Measurements from ENCODE around the gene CIAO2A. TPM values are rescaled to one million over a fixed set of nuclear protein-coding genes. Genes with fewer than 3 reads are reported as not detected.
"Not testable (repeated sequence)": the region's sequence is repeated elsewhere in the genome, so short reads cannot be mapped to it uniquely, and the experiment has no call there.

CIAO2A gene, protein sequence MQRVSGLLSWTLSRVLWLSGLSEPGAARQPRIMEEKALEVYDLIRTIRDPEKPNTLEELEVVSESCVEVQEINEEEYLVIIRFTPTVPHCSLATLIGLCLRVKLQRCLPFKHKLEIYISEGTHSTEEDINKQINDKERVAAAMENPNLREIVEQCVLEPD
- 37.7 TPM for polyA plus RNA-seq (2013, experiment 1 of 2; ENCODE audit: insufficient read length)
- 42.4 TPM for polyA plus RNA-seq (2013, experiment 2 of 2; ENCODE audit: insufficient read length)

DNA sequence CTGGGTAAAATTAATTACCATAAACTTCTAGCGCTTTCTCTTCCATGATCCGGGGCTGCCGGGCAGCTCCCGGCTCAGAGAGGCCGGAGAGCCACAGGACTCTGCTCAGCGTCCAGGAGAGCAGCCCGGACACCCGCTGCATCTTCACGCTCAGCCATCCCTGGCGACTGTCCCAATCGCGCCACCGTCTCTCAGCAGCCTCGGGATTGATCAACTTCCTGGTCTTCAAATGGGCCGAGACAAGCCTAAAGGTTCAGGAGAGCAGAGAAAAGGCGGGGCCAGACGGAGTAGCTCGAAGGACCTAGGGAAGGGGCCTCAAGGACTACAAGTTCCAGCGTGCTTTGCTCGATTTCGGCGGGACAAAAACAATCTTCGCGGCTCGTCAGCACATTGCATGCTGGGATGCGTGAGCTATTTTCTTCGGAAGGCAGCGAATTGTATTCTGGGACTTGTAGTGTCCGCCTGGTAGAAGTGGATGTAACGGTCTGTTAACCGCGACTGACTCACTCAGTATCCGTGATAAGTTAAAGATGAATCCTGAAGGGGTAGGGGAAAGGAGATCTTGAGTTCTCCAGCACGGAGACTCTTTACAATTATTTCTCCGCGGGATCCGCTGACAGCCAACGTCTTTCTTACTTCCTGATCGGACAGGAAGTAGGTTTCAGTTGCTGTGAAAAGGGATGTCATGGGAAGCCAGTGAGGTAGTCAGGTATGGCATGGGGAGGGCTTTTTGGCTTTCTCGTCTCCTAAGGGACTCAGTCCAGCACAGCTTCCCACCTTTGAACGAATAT lies at the start of gene CIAO2A:
TSS of gene CIAO2A (minus strand) at position 212 of the 791 bp plus-strand sequence. CDS start at position 142, 70 bp downstream.
- DNase-seq: peak; percentile 99

DNA sequence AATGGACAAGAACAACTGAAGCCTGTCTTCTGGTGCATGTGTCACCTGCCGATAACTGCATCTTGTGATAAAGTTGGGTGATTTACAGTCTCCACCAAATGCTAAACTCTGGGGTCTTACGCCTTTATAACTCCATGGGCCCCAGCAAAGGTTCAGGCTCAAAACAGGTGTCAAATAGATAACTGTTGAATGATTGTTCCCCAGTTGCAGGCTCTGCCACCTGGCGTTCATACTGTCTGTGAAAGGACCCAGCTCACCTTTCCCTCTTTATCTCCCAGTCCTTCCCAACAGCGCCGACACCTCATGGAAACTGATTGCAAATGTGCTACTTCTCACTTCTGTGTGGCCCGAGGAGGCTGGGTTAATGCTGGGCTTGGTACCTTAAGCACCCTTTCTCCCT lies 49.6 kb upstream of the CIAO2A start:
- no peak for DNase-seq

DNA sequence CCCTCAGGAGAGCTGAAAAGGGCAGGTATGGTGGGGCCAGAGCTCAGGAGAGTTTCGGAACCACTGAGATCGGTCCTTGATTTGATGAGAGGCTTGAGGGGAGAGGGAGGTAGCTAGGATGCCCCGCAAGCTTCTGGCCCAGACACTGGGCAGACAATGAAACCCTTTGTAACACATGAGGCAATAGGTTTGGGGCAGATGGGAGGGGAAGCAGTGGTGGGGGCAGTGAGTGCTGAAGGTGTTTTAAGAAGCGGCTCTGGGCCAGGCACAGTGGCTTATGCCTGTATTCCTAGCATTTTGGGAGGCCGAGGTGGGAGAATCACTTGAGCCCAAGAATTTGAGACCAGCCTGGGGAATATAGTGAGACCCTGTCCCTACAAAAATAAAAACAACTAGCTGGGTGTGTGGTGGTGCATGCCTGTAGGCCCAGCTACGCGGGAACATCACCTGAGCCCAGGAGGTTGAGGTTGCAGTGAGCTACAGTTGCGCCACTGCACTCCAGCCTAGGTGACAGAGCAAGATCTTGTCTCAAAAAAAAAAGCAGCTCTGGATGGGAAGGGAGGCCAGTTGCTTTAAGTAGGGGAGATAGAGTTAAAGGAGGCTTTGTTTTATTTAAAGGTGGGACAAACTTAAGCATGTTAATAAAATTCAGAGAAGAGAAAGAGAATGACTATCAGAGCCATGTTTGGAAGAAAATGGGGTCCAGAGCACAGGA lies 48.3 kb upstream of the CIAO2A start:
- no peak for DNase-seq

DNA sequence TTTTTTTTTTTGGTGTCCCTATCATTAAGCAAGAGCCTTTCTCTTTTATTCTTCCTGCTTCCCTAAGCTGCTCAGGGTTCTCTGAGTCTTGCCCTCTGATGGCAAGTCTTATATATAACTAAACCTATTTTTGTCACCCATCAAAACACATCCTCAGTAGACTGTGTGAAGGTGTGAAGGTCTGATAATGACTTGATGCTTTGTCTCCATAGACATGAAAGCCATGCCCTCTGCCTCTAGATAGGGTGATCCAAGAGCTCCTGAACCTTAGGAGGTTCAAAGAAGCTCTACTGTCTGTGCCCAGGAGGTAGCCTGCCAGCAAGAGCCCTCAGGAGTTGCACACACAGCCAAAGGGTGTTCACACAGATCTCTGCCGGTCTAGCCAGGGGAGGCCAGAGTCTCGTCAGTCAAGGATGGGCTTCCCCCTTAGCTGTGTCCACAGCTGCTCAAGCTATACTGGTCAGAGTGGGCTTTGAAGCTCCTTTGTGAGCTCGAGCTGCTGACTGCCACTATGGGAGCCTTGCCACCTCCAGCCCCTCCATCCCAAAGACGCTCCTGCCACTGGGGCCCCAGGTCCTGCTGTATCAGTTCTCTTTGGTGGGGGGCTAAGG lies 44.8 kb upstream of the CIAO2A start:
- DNase-seq: no peak

DNA sequence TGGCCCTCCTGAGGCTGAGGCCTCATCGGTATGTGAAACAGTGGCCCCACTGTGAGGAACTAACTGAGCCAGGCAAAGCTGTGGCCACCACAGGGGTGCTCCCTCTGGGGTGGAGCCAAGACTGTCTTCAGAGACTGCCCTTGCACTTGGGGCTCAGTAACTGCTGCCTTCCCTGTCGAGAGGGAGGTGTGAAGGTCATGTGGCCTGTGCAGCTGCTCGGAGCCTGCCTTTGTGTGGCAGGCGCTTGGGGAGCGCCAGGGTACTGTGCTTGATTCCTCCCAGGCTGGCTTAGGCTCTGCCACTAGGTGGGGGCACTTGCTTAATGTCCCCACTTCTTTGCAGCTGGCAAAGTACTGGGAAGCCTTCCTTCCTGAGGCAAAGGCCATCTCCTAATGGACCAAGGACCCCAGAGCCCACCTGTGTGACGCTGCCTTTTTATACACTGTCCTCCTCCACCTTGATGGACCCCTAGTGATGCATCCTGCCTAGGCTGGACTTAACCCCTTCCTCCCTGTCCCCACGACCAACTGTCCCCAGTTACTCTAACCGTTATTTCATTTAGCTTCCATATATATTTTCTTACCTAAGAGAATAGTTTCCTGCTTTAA lies 43.7 kb upstream of the CIAO2A start:
- no peak for DNase-seq

DNA sequence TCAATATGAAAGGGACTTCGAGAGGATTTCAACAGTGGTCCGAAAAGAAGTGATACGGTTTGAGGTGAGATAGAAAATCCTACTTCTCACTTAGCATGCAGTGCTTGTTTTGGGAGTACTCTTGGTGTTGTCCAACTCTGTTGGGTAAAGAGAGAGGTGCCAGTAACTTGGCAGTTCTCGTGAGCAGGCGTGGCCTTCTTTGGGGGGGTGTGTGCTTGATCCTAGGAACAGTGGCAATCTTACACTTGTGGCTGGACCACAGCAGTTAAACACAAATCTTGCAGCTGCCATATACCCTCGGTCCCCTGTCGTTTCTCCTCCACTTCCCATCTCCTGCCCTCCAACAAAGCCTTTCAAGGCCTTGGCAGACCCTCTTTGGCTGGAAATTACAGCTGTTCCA lies 42.7 kb upstream of the CIAO2A start:
- no peak for DNase-seq

DNA sequence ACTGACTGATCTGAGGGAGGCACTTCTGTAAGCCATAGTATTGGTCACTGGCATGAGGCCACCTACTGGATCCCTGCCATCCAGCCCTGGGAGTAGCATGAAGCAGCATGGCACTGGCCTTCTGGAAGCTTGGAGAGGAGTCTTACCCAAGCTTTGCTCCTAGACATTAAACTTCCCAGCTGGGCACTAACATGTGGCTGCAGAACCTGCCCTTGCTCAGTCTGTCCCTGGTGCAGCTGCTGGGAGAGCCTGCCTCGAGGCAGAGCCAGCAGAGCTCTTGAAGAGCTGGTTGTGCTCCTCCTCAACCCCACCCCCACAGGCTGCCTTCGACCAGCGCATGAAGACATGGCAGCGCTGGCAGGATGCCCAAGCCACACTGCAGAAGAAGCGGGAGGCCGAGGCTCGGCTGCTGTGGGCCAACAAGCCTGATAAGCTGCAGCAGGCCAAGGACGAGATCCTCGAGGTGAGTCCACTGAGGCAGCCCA lies 40.7 kb upstream of the CIAO2A start:
- no peak for DNase-seq

DNA sequence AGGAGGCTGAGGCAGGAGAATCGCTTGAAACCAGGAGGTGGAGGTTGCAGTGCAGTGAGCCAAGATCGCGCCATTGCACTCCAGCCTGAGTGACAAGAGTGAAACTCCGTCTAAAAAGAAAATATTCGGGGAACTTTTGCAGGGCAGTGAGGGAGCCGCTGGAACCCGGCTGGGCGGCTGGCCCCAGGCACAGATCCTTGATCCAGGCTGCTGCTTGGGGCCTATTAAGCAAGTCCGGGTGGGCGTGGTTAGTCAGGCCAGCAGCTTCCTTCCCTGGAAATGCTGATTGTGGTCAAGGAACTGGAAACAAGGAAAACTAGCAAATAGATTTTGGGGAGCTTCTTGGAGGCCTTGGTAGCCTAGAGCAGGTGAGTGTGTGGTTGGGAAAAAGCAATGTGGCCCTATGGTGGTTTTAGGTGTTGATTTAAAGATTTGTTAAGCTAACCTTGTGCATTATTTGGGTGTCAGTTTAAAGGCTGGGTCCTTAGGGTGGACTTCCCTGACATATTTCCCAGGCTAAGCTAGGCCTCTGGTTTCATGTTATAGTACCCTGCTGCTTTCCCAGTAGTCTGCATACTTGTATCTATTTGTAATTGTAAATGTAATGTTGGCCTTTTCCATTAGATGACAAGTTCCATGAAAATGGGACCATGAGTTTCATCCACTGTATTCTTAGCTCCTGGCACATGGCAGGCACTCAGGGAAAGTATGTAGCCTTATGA lies 40.1 kb upstream of the CIAO2A start:
- DNase-seq: no peak

DNA sequence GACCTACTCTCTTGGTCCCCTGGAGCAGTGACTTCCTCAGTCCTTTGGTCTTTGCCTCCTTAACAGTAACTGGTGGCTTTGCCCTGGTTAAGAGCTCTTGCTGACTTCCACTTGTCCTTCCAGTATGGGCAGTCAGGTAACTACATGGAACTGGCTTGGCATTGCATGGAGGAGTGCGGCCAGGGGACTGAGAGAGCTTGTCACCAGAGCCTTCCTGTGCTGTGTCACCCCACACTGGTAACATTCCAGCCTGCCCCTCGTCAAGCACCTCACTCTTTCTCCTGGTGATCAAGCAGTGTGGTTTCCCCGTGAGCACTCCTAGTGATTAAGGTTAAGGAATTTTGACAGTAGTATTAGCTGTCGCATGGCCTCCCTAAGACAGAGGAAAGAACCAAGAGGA lies 38.6 kb upstream of the CIAO2A start:
- DNase-seq: no peak

DNA sequence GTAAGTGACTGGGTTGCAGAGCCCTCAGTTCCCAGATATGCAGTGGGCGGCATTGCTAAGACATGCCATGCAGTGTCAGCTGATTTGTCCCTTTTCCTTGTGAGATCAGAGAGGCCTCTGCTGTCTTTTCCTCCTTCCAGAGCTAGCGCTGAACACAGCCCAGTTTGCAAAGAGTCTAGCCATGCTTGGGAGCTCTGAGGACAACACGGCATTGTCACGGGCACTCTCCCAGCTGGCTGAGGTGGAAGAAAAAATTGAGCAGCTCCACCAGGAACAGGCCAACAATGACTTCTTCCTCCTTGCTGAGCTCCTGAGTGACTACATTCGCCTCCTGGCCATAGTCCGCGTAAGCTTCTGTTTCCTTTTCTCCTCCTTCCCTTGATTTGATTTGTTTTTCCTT lies 37.9 kb upstream of the CIAO2A start:
- no peak for DNase-seq

DNA sequence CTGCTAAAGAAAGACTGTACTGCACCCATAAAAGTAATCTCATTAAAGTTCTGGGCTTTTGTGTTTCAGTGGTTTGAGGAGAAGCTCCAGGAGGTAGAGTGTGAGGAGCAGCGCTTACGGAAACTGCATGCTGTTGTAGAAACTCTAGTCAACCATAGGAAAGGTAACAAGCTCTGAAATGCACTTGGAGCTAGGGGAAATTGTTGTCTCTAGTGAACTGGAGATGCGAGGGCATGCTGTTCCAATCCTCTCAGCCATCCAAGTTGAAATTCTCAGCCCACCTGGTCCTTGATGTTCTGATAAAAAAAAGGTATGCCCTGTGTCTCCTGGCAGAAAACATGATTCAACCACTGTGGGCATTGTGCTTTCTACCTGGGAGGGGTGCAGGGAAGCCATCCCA lies 36.5 kb upstream of the CIAO2A start:
- no peak for DNase-seq

DNA sequence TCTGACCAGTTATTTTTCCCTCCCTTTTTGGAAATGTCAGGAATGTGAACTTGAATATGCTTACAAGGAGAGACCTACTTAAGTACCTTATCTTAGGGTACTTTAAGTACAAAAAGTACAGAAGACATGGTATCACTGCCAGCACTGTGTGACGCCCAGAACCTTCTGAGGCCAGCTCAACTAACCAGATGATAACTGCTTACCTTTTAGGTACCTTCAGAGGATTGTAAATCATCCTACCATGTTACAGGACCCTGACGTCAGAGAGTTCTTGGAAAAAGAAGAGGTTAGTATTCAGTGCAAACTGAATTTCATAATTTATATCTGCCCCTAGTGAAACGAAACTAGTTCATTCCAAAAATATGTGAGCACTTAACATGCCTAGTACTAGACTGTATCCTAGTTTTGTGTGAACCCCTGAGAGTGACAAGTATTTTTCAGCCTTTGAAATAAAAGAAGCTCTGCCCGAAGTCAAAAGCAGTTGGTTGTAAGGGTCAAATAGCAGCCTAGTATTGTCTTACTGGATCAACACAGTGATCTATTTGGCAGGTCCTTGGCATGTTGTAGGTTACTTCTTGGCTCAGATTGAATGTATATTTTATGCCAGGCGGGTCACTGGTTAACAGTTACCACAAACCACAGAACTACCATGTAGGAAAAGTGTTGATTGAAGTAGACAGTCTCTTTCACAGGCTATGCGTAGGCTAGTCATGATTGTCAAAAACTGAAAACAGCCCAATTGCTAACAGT lies 34.1 kb upstream of the CIAO2A start:
- DNase-seq: no peak

DNA sequence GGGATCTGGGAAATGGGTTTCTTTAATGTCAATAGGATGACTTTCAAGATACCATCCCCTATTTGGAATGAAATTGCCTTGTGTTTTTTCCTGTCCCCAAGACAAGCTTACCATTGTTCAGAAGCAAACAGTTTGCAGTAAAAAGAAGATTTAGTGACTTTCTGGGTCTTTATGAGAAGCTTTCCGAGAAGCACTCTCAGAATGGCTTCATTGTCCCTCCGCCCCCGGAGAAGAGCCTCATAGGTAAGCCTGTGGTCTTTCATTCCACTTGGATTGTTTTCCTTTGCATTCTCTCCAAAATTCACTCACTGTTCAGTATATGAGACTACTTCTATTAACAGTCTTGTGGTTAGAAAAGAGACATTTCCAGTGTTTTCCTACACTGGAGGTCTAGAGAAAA lies 32.3 kb upstream of the CIAO2A start:
- no peak for DNase-seq

DNA sequence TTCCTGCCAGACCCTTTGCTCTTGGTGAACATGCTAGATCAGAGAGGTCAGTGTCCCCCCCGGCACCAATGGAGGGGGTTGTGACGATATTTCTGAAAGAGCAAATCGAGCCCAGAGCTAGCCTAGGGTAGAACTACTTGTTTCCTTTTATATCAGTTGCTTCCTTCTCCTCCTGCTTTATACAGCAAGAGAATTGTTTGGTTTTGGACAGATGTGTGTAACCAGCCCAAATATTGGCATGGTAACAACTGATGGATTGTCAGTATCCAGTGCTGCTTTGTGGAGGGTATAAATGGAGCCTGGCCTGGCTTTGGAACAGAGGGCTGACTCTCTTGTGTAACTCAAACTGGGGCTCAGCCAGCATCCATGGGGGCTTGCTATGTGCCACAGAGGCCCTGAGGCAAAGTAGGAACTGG lies 29.3 kb upstream of the CIAO2A start:
- DNase-seq: no peak

DNA sequence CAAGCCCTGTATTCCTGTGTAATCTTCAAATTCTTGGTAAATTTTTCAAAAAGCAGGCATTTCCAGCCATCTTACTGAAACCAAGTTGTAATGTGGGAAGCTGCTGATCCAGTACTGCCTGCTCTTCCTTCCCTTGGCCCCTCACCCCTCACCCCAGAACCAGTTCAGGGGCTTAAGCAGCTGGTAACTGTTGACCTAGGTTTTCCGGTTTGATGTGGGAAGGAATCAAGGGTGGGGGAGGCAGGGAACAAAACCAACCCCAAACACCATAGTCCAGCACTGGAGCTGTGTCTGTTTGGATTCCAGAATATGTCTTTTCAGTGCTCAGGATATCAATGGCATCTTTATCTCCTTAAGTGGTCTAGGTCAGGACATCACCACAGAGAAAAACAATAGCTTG lies 28.8 kb upstream of the CIAO2A start:
- no peak for DNase-seq

DNA sequence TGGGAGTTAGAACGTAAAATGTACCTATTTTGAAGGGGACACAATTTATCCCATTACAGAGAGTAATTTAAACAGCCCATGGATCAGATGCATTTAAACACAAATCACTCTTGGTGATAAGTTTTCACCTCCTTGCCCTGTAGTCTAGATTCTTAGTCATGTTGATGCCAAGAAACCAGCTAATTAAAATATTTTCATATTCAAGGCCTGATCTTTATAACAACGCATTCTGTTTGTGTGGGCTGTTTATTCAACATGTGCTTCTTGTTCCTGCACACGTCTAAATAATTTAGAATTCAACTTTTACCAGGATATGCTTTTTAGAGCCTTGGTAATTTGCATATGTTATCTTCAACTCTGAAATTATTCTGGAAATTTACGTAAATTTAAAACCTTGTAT lies 28.0 kb upstream of the CIAO2A start:
- no peak for DNase-seq

DNA sequence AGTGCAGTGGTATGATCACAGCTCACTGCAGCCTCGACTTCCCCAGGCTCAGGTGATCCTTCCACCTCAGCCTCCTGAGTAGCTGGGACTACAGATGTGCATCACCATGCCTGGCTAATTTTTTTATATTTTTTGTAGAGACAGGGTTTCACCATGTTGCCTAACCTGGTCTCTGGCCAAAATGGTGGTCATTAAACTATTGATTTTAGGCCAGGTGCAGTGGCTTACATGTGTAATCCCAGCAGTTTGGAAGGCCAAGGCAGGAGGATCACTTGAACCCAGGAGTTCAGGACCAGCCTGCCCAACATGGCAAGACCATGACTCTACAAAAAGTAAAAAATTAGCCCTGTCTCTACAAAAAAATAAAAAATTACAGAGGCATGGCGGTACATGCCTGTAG lies 26.7 kb upstream of the CIAO2A start:
- not testable (repeated sequence) for DNase-seq

DNA sequence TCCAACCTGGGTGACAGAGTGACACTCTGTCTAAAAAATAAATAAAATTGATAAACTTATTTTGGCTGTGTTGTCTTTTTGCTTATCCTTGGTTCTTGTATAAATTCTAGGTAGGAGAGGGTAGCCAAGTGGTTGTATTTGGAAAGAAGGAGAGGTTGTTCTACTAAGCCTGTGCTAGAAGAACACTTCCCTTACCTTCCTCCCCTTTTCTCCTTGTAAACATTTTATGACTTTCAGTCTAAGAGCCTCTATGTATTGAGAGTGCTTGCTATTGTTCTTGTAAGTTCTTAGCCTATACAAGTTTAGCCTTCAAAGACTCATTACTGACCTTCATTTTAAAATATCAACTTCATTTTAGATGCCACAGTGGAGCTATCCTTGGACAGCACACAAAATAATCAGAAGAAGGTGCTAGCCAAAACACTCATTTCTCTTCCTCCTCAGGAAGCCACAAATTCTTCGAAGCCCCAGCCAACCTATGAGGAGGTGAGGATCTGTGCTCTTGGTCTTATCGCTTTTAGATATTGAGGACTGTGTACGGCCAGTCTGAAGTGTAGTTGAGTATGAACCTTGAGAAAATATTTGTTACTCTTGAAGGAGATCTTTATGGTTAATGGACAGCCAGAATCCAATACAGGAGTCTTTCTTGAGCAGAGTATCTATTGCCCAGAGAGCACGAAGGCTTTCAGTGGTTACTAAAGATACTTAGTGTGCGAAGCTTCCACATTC lies 24.3 kb upstream of the CIAO2A start:
- DNase-seq: no peak

DNA sequence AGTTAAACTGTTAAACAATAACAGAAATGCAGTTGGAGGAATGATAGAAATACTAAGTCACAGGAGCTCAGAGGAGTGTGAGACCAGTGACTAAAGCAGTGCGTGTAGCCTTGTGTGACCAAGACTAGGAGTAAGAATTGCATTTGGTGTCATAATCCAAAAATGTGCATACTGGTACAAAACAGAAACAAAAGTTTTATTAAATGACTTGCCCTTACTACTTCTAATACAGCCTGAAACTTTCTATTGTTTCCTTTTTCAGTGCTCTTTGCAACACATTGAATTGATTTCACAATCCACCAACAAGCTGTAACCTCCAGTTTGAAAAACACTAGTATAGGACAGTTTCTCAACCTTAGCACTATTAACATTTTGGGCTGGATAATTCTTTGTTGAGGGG lies 19.3 kb upstream of the CIAO2A start:
- no peak for DNase-seq

DNA sequence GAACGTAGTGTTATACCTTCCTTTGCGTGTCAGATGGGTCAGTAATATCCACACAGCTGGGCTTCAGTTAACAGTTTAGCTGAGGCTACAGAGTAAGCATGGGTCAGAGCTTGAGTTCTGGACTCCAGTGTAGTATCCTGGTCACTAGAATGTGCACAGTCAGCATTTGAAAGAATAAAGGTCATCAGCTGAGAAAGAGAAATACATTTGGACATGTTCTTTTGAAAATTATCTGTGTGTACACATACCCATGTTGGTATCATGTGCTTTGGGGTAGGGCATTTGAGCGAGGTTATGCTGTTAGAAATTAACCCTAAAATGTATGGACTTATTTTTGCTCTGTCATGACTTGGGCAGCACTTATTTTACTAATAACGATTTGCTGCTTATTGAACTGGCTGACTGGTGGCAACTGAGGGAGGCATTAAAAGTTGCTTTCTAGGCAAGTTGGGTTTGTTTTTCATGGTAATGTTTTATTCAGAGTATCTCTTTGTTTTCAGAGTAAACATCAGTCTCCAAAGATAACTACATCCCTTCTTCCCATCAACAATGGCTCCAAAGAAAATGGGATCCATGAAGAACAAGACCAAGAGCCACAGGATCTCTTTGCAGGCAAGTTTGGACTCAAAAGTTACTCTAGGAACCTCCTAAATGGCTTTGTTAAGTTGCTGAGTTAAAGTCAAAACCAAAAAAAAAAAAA lies 18.6 kb upstream of the CIAO2A start:
- no peak for DNase-seq
